K562 treated with DMSO at 1 percent for 4 hours (cell line): ENCODE data around the gene ATF3. TPM values are rescaled to one million over a fixed set of nuclear protein-coding genes. Genes with fewer than 3 reads are reported as not detected.

ENCODE experiments used
- total RNA-seq: library from RNA; unstranded; fragments of 300-600 nt; gene quantifications from 2 replicates; pipeline ENCODE4 v1.2.3, GENCODE V29; 2022; ENCODE audit not compliant: insufficient read depth

ATF3 gene, protein sequence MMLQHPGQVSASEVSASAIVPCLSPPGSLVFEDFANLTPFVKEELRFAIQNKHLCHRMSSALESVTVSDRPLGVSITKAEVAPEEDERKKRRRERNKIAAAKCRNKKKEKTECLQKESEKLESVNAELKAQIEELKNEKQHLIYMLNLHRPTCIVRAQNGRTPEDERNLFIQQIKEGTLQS
- total RNA-seq = 37.4 and 45.6 TPM in 2 replicates

GRCh38 chr1:212608392-212608958 lies at the start of gene ATF3:
ATF3 (plus strand) TSS chr1:212608761; CDS start chr1:212615022, 6,261 bp downstream.

Other genes with a start within 250 kb of the ATF3 start
- gene PACC1, start 193.9 kb upstream of the ATF3 start, total RNA-seq = 7.3 and 9.6 TPM in 2 replicates
- 53.4 and 59.4 TPM in 2 replicates for gene NENF, start 175.8 kb upstream of the ATF3 start, total RNA-seq
- gene BATF3, start 91.1 kb downstream of the ATF3 start, total RNA-seq = 5.4 and 6.6 TPM in 2 replicates
- 30.1 and 43.3 TPM in 2 replicates for gene NSL1, start 183.0 kb downstream of the ATF3 start, total RNA-seq
- gene TATDN3, start 183.1 kb downstream of the ATF3 start, total RNA-seq = 17.1 and 20.0 TPM in 2 replicates
- not detected in 2 replicates for gene SPATA45, start 238.9 kb downstream of the ATF3 start, total RNA-seq
- 1.8 and 4.9 TPM in 2 replicates for gene FLVCR1, start 249.5 kb downstream of the ATF3 start, total RNA-seq